Measurements from ENCODE around the gene ABCA1.

ABCA1 gene

GRCh38 chr9:104907278-104907951, 20.5 kb downstream of the ABCA1 start:
- Histone ChIP-seq H3K4me3 (ENCODE audit: low read depth, low read length) (no peak overlapping the region), H3K36me3 (no peaks in the 10 kb centered on the region), H3K4me1 (no peaks in the 10 kb centered on the region), H3K9me3 (no peaks in the 10 kb centered on the region), H3K27me3 (peaks cover 8% of the 10 kb centered on the region)
- no peak for TF ChIP-seq CTCF (IDR thresholded peaks at IDR 0.05; ENCODE audit: low read depth, low read length)
- DNase-seq, result no peak

GRCh38 chr9:104906441-104907277, 21.3 kb downstream of the ABCA1 start:
- Histone ChIP-seq H3K9me3 (no peaks in the 10 kb centered on the region), H3K4me3 (ENCODE audit: low read depth, low read length) (no peak overlapping the region), H3K27me3 (peaks cover 6% of the 10 kb centered on the region), H3K4me1 (no peaks in the 10 kb centered on the region), H3K36me3 (no peaks in the 10 kb centered on the region)
- TF ChIP-seq CTCF (IDR thresholded peaks at IDR 0.05; ENCODE audit: low read depth, low read length), result no peak
- no peak for DNase-seq

- TF ChIP-seq CTCF (IDR thresholded peaks at IDR 0.05; ENCODE audit: low read depth, low read length), result no peak
- H3K4me1 ChIP-seq, result no peaks in the 10 kb centered on the region
- H3K27me3 ChIP-seq, result peaks cover 6% of the 10 kb centered on the region; the same call in 1 of the 2 replicates
- no peaks in the 10 kb centered on the region for H3K36me3 ChIP-seq
- no peak overlapping the region for H3K4me3 ChIP-seq (ENCODE audit: low read depth, low read length)
- no peaks in the 10 kb centered on the region for H3K9me3 ChIP-seq
- no peak for DNase-seq
Observed at GRCh38 chr9:104905931-104906330, 22.0 kb downstream of the ABCA1 start.

- DNase-seq, result no peak
- Histone ChIP-seq H3K9me3 (no peaks in the 10 kb centered on the region), H3K36me3 (no peaks in the 10 kb centered on the region), H3K4me1 (no peaks in the 10 kb centered on the region), H3K4me3 (ENCODE audit: low read depth, low read length) (no peak overlapping the region), H3K27me3 (peaks cover 6% of the 10 kb centered on the region; the same call in 1 of the 2 replicates)
- TF ChIP-seq CTCF (IDR thresholded peaks at IDR 0.05; ENCODE audit: low read depth, low read length), result no peak
Observed at GRCh38 chr9:104905153-104905901, 22.6 kb downstream of the ABCA1 start.

- H3K4me1 ChIP-seq, result no peaks in the 10 kb centered on the region
- no peak overlapping the region for H3K4me3 ChIP-seq (ENCODE audit: low read depth, low read length)
- H3K9me3 ChIP-seq, result no peaks in the 10 kb centered on the region
- 0 out of 2 replicates have a peak, but pooled peaks cover 3% of the 10 kb centered on the region for H3K27me3 ChIP-seq
- no peak for TF ChIP-seq CTCF (IDR thresholded peaks at IDR 0.05; ENCODE audit: low read depth, low read length)
- no peaks in the 10 kb centered on the region for H3K36me3 ChIP-seq
- peak; percentile 23 for DNase-seq
Observed at GRCh38 chr9:104903609-104904008, 24.3 kb downstream of the ABCA1 start.

Measured in BE2C (cell line).